IMR-90 (cell line): ENCODE measurements around the gene CCNB2. TPM values are rescaled to one million over a fixed set of nuclear protein-coding genes. Genes with fewer than 3 reads are reported as not detected.

Experiments
- ATAC-seq: fragments of 200-7000 bp; cut with Tn5 transposase; 2 replicates; pipeline ENCODE4 v1.9.1; 2020; ENCODE audit warnings: low read depth, mild to moderate bottlenecking, moderate library complexity
- BruUV-seq: library from RNA; stranded (reverse); fragments of 400-500 nt; replicated peaks from 2 replicates; lab custom pipeline; 2021; lab: Mats Ljungman, UMichigan
- CTCF ChIA-PET: fragments of 300-600 bp; formaldehyde crosslinking; extraction: SDS; loops from one replicate; lab custom pipeline; 2021; ENCODE audit warnings: antibody characterized with exemption; lab: Yijun Ruan, JAX
- POLR2A ChIA-PET: fragments of 300-600 bp; sonication (Branson Sonifier 250); formaldehyde crosslinking; loops from one replicate; lab custom pipeline; 2022; ENCODE audit warnings: antibody characterized with exemption; ENCODE audit not compliant: unreplicated experiment; lab: Charles Lee
- DNase-seq: peaks from one replicate; pipeline ENCODE4 v3.0.0; 2013
- H2AFZ ChIP-seq: replicated peaks from 2 replicates; pipeline ENCODE3; 2013; ENCODE audit warnings: low read length, mild to moderate bottlenecking; ENCODE audit not compliant: poor library complexity
- H2AK5ac ChIP-seq: 2 replicates; pipeline ENCODE4 v1.6.1; 2013; ENCODE audit warnings: low read depth, low read length, inconsistent platforms
- H2AK9ac ChIP-seq: replicated peaks from 2 replicates; pipeline ENCODE3; 2013; ENCODE audit warnings: mild to moderate bottlenecking, low read depth, low read length, moderate library complexity; ENCODE audit not compliant: poor library complexity
- H2BK120ac ChIP-seq: 2 replicates; pipeline ENCODE4 v1.6.1; 2013; ENCODE audit warnings: low read depth, low read length, inconsistent platforms
- H2BK15ac ChIP-seq: 3 replicates; pipeline ENCODE4 v1.6.1; 2013; ENCODE audit warnings: low read depth, low read length, inconsistent platforms
- H2BK20ac ChIP-seq: 2 replicates; pipeline ENCODE4 v1.6.1; 2013; ENCODE audit warnings: low read depth, mild to moderate bottlenecking, inconsistent platforms, low read length, moderate library complexity
- H2BK5ac ChIP-seq: 2 replicates; pipeline ENCODE4 v1.6.1; 2013; ENCODE audit warnings: mild to moderate bottlenecking, low read depth, low read length, inconsistent platforms; ENCODE audit not compliant: poor library complexity, severe bottlenecking
- H3K14ac ChIP-seq: replicated peaks from 2 replicates; pipeline ENCODE4 v1.6.1; 2013; ENCODE audit warnings: low read depth, low read length, inconsistent platforms
- H3K18ac ChIP-seq: 2 replicates; pipeline ENCODE4 v1.6.1; 2013; ENCODE audit warnings: low read depth, low read length, control low read depth
- H3K23ac ChIP-seq: 2 replicates; pipeline ENCODE4 v1.6.1; 2013; ENCODE audit warnings: low read depth, low read length, inconsistent platforms
- H3K27ac ChIP-seq: 2 replicates; pipeline ENCODE4 v1.5.1; 2013; ENCODE audit warnings: mild to moderate bottlenecking, control low read depth, low read length; ENCODE audit not compliant: insufficient read depth
- H3K27me3 ChIP-seq: 2 replicates; pipeline ENCODE4 v1.6.1; 2013; ENCODE audit warnings: low read length; ENCODE audit not compliant: control insufficient read depth, insufficient read depth
- H3K36me3 ChIP-seq: 2 replicates; pipeline ENCODE4 v1.6.1; 2013; ENCODE audit warnings: low read length, mixed read lengths; ENCODE audit not compliant: control insufficient read depth, insufficient read depth
- H3K4ac ChIP-seq: 2 replicates; pipeline ENCODE4 v1.6.1; 2013; ENCODE audit warnings: low read depth, low read length, inconsistent platforms
- H3K4me1 ChIP-seq: 2 replicates; pipeline ENCODE4 v1.6.1; 2013; ENCODE audit warnings: low read length, mixed read lengths; ENCODE audit not compliant: control insufficient read depth, insufficient read depth
- H3K4me2 ChIP-seq: 2 replicates; pipeline ENCODE4 v1.6.1; 2013; ENCODE audit warnings: low read depth, mild to moderate bottlenecking, control low read depth, low read length, moderate library complexity
- H3K4me3 ChIP-seq: 2 replicates; pipeline ENCODE4 v1.5.1; 2013; ENCODE audit warnings: low read depth, mild to moderate bottlenecking, control low read depth, low read length, moderate library complexity; ENCODE audit not compliant: insufficient read depth
- H3K56ac ChIP-seq: 2 replicates; pipeline ENCODE4 v1.6.1; 2013; ENCODE audit warnings: low read length, inconsistent platforms; ENCODE audit not compliant: insufficient read depth; ENCODE audit errors: extremely low read depth
- H3K79me1 ChIP-seq, 2 experiments: 2 replicates each; pipeline ENCODE4 v1.6.1; 2013; ENCODE audit warnings: low read length in 2 of 2, inconsistent platforms in 1 of 2, low read depth in 1 of 2
- H3K9ac ChIP-seq: 2 replicates; pipeline ENCODE4 v1.6.1; 2013; ENCODE audit warnings: low read depth, low read length, control low read depth
- H3K9me1 ChIP-seq: 2 replicates; pipeline ENCODE4 v1.6.1; 2013; ENCODE audit warnings: low read length, inconsistent platforms; ENCODE audit not compliant: insufficient read depth
- H3K9me3 ChIP-seq: 2 replicates; pipeline ENCODE4 v1.6.1; 2013; ENCODE audit warnings: low read length; ENCODE audit not compliant: control insufficient read depth, insufficient read depth
- H4K20me1 ChIP-seq: 2 replicates; pipeline ENCODE4 v1.6.1; 2013; ENCODE audit warnings: low read length, inconsistent platforms; ENCODE audit not compliant: insufficient read depth
- H4K5ac ChIP-seq: 2 replicates; pipeline ENCODE4 v1.6.1; 2013; ENCODE audit warnings: mild to moderate bottlenecking, low read depth, low read length, control low read depth
- H4K8ac ChIP-seq, 2 experiments: 2 replicates each; pipeline ENCODE4 v1.6.1; 2013; ENCODE audit warnings: low read depth in 2 of 2, low read length in 2 of 2, control low read depth in 1 of 2, inconsistent platforms in 1 of 2
- H4K91ac ChIP-seq: 2 replicates; pipeline ENCODE4 v1.6.1; 2013; ENCODE audit warnings: low read depth, low read length, inconsistent platforms; ENCODE audit not compliant: insufficient read depth
- BHLHE40 ChIP-seq: fragments of 150-350 bp; IDR thresholded peaks from 2 replicates; pipeline ENCODE4 v1.6.1; 2016; ENCODE audit warnings: mild to moderate bottlenecking, low read depth, low read length
- CEBPB ChIP-seq: IDR thresholded peaks from 2 replicates; pipeline ENCODE4 v1.6.1; 2012; ENCODE audit warnings: low read depth, low read length, improper control_type of control experiment
- CTCF ChIP-seq: conservative IDR thresholded peaks from 2 replicates; pipeline ENCODE4 v1.5.1; 2012; ENCODE audit warnings: mild to moderate bottlenecking, low read depth, low read length, improper control_type of control experiment
- ELK1 ChIP-seq: fragments of 150-350 bp; IDR thresholded peaks from 2 replicates; pipeline ENCODE4 v1.6.1; 2016; ENCODE audit warnings: low read depth, mild to moderate bottlenecking, low read length, moderate library complexity, borderline replicate concordance
- FOS ChIP-seq: fragments of 150-350 bp; IDR thresholded peaks from 2 replicates; pipeline ENCODE4 v1.6.1; 2016; ENCODE audit warnings: low read depth, low read length
- MAFK ChIP-seq: IDR thresholded peaks from 2 replicates; pipeline ENCODE4 v1.6.1; 2012; ENCODE audit warnings: low read depth, low read length, improper control_type of control experiment
- MAZ ChIP-seq: IDR thresholded peaks from 2 replicates; pipeline ENCODE4 v1.6.1; 2012; ENCODE audit warnings: low read depth, mild to moderate bottlenecking, low read length, improper control_type of control experiment, moderate library complexity, borderline replicate concordance
- MXI1 ChIP-seq: IDR thresholded peaks from 2 replicates; pipeline ENCODE4 v1.6.1; 2012; ENCODE audit warnings: low read depth, mild to moderate bottlenecking, low read length, moderate library complexity, borderline replicate concordance
- NFE2L2 ChIP-seq: fragments of 150-350 bp; IDR thresholded peaks from 2 replicates; pipeline ENCODE4 v1.6.1; 2016; ENCODE audit warnings: low read depth, mild to moderate bottlenecking, low read length
- POLR2A ChIP-seq: IDR thresholded peaks from 2 replicates; pipeline ENCODE4 v1.6.1; 2012; ENCODE audit warnings: mild to moderate bottlenecking, low read depth, low read length
- RAD21 ChIP-seq: IDR thresholded peaks from 2 replicates; pipeline ENCODE4 v1.6.1; 2012; ENCODE audit warnings: low read length, improper control_type of control experiment
- SMC3 ChIP-seq: fragments of 150-350 bp; IDR thresholded peaks from 2 replicates; pipeline ENCODE4 v1.6.1; 2016; ENCODE audit warnings: low read depth, mild to moderate bottlenecking, antibody characterized with exemption, low read length, moderate library complexity
- USF2 ChIP-seq: fragments of 150-350 bp; IDR thresholded peaks from 2 replicates; pipeline ENCODE4 v1.6.1; 2017; ENCODE audit warnings: mild to moderate bottlenecking, antibody characterized with exemption, low read length, low read depth
- whole genome bisulfite sequencing, 2 experiments: methylation state at CpG; one replicate each; pipeline versions ENCODE4 v1.1.5 to v1.1.7; 2013; ENCODE audit warnings: missing lambda C conversion rate in 2 of 2; ENCODE audit not compliant: insufficient read length in 1 of 2; ENCODE audit errors: extremely low coverage in 2 of 2; 5-methylcytosine and 5-hydroxymethylcytosine counted together
- dilution Hi-C: fragments of 300-500 bp; cut with HindIII; formaldehyde crosslinking; loops from one replicate; pipeline ENCODE4 v1.14.3; 2018; ENCODE audit warnings: low sequenced_read_pairs; ENCODE audit not compliant: unreplicated experiment
- in situ Hi-C: fragments of 300-500 bp; cut with MboI; formaldehyde crosslinking; loops from 3 replicates; pipeline ENCODE4 v1.14.3; 2019; ENCODE audit warnings: low sequenced_read_pairs, inconsistent platforms, mixed read lengths
- intact Hi-C: fragments of 100-400 bp; cut with micrococcal nuclease; formaldehyde crosslinking; loops from 2 replicates; pipeline ENCODE4 v1.10.0; 2022
- polyA plus RNA-seq, 3 experiments: library from polyadenylated mRNA; depleted of rRNA; stranded (reverse); fragments of >200 nt; gene quantifications; 2 replicates each; pipeline ENCODE4 v1.2.3, GENCODE V29; 2012; ENCODE audit warnings: low replicate concordance in 1 of 3
- total RNA-seq: library from RNA; depleted of rRNA; stranded (reverse); fragments of >200 nt; gene quantifications from 2 replicates; pipeline ENCODE4 v1.2.3, GENCODE V29; 2012

The CCNB2 gene
- total and polyA plus RNA-seq, 2 of the 4 experiments (the other 2 are of a cell fraction) = 52.5 to 54.6 TPM

GRCh38 chr15:59157396-59157795 is 52.5 kb downstream of the CCNB2 start:
- Histone ChIP-seq H3K4me2 (no peak overlapping the region), H3K4me1 (no peaks in the 10 kb centered on the region), H4K91ac (no peak overlapping the region), H2BK20ac (no peak overlapping the region), H3K27ac (no peak overlapping the region), H2AFZ (no peak overlapping the region), H2AK9ac (no peak overlapping the region), H4K20me1 (no peaks in the 10 kb centered on the region), H3K9me1 (0 out of 2 replicates have a peak, but pooled peaks cover 2% of the 10 kb centered on the region), H3K9me3 (no peaks in the 10 kb centered on the region), H3K9ac (no peak overlapping the region), H3K27me3 (no peaks in the 10 kb centered on the region), H3K4ac (no peak overlapping the region), H3K79me1 (no peaks in the 10 kb centered on the region), H2BK5ac (no peak overlapping the region), H3K36me3 (peaks cover 37% of the 10 kb centered on the region), H3K23ac (no peak overlapping the region), H3K18ac (no peak overlapping the region), H4K5ac (no peak overlapping the region), H4K8ac (no peak overlapping the region), H3K14ac (no peak overlapping the region), H3K56ac (no peak overlapping the region), H2BK120ac (no peak overlapping the region), H2BK15ac (no peak overlapping the region), H2AK5ac (no peak overlapping the region), H3K4me3 (no peak overlapping the region)
- no CpG with 5 or more reads among the region's 5 CpGs for WGBS, 2 experiments
- DNase-seq = no peak
- in situ Hi-C loops (no loop called here), intact Hi-C loops (no loop called here), dilution Hi-C loops (no loop called here)
- ChIA-PET CTCF (interaction anchor here (1.2 kb wide), 2 partner anchors 336 to 376 kb away, joined by 3 read pairs; no protein-coding TSS in a partner anchor), POLR2A (no interaction called here)
- TF ChIP-seq POLR2A (no peak), NFE2L2 (no peak), FOS (no peak), MAFK (no peak), USF2 (no peak), ELK1 (no peak), MAZ (no peak), RAD21 (no peak), CEBPB (no peak), CTCF (no peak), MXI1 (no peak), SMC3 (no peak), BHLHE40 (no peak)
- BruUV-seq = no TSS peak
- no peak for ATAC-seq
